NCI-H1436 treated with DMSO at 0.1 percent for 48 hours (cell line): ENCODE results near the gene GLTP.

ENCODE experiments used
- DNase-seq: peaks from one replicate; lab custom pipeline; 2025; lab: John Stamatoyannopoulos, UW

The GLTP gene

GRCh38 chr12:109820816-109821381, 59.4 kb downstream of the GLTP start:
- no peak for DNase-seq

GRCh38 chr12:109818905-109819500, 61.3 kb downstream of the GLTP start:
- DNase-seq: no peak

GRCh38 chr12:109818253-109818652, 62.1 kb downstream of the GLTP start:
- DNase-seq: no peak

- no peak for DNase-seq
These were observed 62.6 kb downstream of the GLTP start for GRCh38 chr12:109817627-109818231.

- DNase-seq: no peak
These were observed 63.5 kb downstream of the GLTP start for GRCh38 chr12:109816870-109817269.

- no peak for DNase-seq
These were observed 64.4 kb downstream of the GLTP start for GRCh38 chr12:109815757-109816617.

- no peak for DNase-seq
These were observed 65.1 kb downstream of the GLTP start for GRCh38 chr12:109815225-109815624.

- DNase-seq: no peak
These were observed 65.7 kb downstream of the GLTP start for GRCh38 chr12:109814600-109815150.

- DNase-seq: no peak
These were observed 66.4 kb downstream of the GLTP start for GRCh38 chr12:109813810-109814416.

GRCh38 chr12:109811624-109811995, 68.7 kb downstream of the GLTP start:
- no peak for DNase-seq

- DNase-seq: no peak
These were observed 69.3 kb downstream of the GLTP start for GRCh38 chr12:109810954-109811623.

GRCh38 chr12:109808876-109809646, 71.3 kb downstream of the GLTP start:
- no peak for DNase-seq

GRCh38 chr12:109807954-109808643, 72.2 kb downstream of the GLTP start:
- DNase-seq: no peak

- DNase-seq: peak; percentile 1
These were observed 75.2 kb downstream of the GLTP start for GRCh38 chr12:109804820-109805761.

- DNase-seq: no peak
These were observed 76.7 kb downstream of the GLTP start for GRCh38 chr12:109803678-109804077.

GRCh38 chr12:109802828-109803227, 77.5 kb downstream of the GLTP start:
- no peak for DNase-seq
